HG03066 (cell line): Measurements from ENCODE around the gene RNH1.
"Not testable (repeated sequence)": the region's sequence is repeated elsewhere in the genome, so short reads cannot be mapped to it uniquely, and the experiment has no call there.

ENCODE experiments used
- ATAC-seq: cut with Tn5 transposase; IDR thresholded peaks from one replicate; pipeline ENCODE4 v1.9.1; 2021; ENCODE audit warnings: low read depth; ENCODE audit not compliant: unreplicated experiment

The RNH1 gene

DNA sequence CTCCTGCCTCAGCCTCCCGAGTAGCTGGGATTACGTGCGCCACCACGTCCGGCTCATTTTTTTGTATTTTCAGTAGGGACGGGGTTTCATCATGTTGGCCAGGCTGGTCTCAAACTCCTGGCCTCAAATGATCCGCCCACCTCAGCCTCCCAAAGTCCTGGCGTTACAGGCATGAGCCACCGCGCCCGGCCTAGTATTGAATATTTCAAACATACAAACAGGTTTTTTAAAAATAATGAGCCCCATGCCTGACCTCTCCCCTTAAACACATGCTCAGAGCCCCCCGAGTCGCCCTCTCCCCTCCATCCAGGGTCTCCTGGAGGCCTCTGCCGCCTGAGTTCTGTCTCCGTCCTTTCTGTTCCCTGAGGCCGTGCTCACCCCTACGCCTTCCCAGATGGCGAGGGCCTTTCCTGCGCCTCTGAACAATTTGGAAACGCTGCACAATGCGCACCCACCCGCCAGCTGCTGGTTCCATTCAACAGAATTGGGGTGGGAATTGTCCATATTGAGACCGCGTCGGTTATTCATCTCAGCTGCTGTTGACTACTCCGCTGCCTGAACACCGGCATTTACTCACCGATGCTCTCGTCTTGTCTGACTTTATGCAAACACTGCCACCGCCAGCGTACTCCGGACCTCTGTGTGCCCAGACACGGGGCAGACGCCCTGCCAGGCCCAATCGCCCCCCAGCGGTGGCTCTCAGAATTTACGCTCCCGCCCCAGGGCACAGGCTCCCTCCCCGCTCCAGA is 13.6 kb upstream of the RNH1 start:
- no peak for ATAC-seq

DNA sequence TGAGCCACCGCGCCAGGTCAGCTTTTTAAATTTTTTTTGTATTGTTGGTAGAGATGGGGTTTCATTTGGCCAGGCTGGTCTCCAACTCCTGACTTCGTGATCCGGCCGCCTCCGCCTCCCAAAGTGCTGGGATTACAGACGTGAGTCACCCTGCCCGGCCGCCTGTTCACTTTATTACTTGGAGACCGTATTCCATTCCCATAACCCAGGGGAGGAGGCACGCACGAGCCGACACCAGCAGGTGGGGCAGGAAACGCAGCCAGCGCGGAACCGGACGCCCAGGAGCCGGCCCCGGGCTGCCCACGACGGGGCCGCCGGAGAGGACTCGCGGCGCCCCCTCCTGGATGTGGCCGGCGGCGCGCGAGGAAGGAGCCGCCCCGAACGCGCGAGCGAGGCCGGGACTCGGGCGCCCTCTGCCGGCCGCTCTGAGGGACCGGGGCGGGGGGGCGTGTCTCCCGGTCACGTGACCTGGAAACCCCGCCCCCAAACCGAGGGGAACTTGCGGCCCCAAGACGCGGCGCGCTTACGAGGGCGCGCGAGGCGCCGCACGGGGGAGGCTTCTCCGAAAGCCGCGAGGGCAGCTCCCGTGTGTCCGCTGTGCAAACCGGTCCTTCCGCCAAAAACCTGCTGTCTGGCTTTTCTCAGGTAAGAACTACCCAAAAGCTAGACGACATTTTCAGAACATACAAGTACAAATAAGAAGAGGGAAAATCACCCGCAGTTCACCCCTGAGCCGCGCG is 11.6 kb upstream of the RNH1 start:
- ATAC-seq, result peak; percentile 75

DNA sequence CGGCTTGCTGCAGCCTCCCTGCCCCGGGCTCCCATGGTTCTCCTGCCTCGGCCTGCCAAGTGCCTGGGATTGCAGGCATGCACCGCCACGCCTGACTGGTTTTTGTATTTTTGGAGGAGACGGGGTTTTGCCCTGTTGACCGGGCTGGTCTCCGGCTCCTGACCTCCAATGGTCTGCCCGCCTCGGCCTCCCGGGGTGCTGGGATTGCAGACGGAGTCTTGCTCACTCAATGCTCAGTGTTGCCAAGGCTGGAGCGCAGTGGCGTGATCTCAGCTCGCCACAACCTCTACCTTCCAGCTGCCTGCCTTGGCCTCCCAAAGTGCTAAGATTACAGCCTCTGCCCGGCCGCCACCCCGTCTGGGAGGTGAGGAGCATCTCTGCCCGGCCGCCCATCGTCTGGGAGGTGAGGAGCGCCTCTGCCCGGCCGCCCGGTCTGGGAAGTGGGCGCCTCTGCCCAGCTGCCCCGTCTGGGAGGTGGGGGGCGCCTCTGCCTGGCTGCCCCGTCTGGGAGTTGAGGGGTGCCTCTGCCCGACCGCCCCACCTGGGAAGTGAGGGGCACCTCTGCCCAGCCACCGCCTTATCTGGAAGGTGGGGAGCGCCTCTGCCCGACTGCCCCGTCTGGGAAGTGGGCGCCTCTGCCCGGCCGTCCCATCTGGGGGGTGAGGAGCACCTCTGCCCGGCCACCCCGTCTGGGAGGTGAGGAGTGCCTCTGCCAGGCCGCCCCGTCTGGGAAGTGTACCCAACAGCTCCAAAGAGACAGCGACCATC is 10.1 kb upstream of the RNH1 start:
- not testable (repeated sequence) for ATAC-seq

DNA sequence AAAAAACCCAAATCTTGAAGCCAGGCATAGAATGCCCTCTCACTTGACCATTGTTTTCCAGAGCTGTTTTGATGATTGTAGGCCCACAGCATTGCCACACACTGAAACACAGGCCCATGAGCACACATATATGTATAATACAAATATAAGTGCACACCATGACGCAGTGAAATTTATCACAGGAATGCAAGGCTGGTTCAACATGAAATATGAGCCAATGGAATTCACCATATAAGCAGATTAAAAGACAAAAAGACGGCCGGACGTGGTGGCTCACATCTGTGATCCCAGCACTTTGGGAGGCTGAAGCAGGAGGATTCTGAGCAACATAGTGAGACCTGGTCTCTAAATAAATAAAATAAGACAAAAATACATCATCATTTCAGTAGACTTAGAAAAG is 9.4 kb upstream of the RNH1 start:
- no peak for ATAC-seq

DNA sequence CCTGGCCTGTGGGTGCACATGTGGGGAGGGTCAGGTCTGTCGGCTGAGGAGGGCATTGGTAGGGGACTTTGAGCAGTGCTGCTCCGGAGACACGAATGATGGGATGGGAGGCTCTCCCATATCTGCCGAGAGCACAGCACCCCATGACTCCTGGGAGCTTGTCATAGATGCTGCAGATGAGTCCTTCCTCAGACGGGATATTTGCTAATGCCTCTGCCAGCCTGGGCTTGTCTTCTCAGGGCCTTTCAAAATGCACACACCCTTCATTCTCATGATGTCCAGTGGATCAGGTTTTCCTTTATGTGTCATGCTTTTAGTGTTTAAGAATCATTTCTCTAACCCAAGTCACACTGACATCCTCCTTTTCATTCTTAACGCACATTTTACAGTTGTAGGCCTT is 8.1 kb upstream of the RNH1 start:
- ATAC-seq, result no peak

DNA sequence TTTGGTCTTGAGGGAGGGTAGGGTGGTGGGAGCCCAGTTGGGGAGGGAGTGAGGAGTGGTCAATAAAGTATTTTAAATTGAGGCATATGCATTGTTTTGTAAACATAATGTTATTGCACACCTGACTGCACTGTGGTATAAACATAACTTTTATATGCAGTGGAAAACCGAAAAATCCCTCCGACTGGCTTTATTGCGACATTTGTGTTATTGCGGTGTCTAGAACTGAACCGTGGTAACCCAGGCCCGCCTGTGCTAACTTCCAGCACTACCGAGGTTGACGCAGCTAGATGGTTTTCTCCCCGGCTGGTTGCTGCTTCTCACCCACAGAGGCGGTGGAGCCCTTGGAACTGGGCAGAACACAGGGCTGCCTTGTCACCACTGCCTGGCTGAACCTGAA is 7.6 kb upstream of the RNH1 start:
- no peak for ATAC-seq

DNA sequence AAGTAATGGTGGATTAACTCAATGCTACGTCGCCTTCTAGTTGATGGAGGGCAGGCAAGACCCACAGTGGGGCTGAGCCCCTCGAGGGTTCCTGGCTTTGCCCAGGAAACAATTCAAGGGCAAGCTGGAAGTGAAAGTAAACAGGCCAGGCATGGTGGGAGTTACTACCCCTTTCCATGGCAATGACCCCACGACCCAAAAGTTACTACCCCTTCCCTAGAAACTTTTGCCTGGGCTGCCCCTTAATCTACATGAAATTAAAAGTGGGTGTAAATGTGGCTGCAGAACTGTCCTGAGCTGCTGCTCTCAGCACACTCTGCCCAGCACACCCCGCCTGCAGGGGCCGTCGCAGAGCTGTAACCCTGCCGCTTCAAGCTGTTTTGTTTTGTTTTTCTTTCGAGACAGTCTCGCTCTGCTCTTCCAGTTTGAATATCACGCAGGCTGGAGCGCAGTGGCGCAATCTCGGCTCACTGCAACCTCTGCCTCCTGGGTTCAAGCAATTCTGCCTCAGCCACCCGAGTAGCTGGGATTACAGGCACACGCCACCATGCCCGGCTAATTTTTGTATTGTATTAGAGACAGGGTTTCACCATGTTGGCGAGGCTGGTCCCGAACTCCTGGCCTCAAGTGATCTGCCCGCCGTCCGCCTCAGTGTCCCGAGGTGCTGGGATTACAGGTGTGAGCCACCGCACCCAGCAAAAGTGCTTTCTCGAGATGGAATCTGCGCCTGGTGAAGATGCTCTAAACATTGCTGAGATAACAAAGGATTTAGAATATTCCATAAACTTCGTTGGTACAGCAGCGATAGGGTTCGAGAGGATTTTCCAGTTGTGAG is 5.9 kb upstream of the RNH1 start:
- ATAC-seq, result no peak

DNA sequence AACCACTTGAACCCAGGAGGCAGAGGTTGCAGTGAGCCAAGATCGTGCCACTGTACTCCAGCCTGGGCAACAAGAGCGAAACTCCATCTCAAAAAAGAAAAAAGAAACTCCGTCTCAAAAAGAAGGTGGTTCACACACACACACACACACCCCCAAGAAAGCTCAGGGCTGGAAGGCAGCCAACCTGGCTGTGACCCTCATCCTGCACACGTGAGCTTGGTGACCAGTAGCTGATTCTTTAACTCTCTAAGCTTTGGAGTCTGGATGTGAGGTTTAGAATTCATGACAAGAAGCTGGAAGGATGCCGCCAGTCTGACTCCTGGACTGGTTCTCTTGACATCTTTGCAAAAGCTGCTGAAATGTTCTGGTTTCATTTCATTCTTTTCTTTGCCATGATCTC is 1.9 kb upstream of the RNH1 start:
- ATAC-seq, result no peak

DNA sequence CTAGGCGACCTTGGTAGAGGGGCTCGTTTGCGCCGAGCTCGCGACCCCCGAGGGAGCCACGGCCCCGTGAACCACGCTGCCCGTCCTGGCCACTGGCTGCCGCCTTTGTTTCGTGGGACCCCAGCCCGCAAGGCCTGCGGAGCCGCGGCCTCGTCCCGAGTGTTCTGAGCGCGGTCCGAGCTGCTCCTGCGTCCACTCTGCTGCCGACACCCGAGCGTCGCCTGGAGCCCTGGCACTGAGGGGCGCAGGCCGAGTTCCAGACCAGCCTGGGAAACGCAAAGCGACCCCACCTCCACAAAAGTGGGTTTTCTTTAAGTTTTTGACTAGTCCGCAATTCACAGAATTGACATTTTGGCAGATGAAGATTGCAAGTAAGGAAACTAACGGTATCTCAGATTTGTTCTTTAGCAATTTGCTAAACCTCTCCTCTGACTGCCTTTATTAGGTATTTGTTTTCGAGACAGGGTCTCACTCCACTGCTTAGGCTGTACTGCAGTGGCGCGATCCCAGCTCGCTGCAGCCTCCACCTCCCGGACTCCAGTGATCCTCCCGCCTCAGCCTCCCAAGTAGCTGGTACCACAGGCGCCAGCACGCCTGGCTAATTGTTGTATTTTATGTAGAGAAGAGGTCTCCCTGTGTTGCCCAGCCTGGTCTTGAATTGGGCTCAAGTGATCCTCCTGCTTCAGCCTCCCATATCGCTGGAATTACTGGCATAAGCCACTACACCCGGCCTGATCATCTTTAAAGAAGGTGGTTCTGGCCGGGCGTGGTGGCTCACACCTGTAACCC is 879 bp upstream of the RNH1 start:
- ATAC-seq, result no peak

DNA sequence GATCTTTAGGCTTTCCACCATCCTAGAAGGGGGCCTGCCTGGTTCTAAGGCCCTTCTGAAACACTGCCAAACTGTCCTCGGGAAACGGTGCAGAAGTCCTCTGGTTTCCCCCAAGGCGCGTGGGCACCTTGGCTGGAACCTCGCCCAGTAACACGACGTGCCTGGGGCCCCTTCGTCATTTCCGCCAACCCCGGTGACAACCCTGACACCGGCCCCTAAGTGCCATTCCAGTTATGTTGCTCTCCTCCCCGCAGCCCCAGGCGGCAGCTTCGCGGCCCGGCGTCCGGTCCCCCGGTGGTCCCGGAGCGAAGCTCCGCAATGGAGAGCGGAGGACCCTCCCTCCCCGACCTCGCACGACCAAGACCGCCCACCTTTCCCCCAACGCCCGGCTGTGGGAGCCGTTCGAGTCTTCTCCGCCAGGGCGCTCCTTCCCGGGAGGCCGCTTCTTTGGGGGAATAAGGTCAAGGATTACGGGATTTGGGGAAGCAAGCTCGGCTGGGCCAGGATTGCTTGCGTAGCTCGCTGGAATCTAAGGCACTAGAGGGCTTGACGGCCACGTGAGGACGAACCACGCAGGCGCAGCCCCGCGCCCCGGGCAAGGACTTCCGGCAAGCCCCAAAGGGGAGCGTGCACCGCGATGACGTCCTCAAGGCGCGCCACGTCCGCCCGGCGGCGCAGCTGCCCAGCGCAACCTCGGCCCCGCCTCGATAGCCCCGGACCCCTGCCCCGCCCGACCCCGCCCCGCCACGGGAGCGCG is 626 bp downstream of the RNH1 start:
- ATAC-seq, result peak; percentile 53

DNA sequence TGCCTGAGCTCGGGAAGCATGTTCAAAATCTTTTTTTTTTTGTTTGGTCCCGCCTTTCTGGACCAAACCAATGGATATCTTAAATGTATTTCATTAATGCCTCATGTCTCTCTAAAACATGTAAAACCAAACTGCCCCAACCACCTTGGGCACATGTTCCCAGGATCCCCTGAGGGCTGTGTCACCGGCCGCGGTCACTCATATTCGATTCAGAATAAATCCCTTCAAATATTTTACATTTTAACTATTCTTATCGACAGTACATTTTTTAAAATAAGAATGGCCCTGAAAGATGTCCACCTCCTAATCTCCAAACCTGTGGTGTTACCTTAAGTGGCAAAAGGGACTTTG is 2.1 kb downstream of the RNH1 start:
- ATAC-seq, result no peak

DNA sequence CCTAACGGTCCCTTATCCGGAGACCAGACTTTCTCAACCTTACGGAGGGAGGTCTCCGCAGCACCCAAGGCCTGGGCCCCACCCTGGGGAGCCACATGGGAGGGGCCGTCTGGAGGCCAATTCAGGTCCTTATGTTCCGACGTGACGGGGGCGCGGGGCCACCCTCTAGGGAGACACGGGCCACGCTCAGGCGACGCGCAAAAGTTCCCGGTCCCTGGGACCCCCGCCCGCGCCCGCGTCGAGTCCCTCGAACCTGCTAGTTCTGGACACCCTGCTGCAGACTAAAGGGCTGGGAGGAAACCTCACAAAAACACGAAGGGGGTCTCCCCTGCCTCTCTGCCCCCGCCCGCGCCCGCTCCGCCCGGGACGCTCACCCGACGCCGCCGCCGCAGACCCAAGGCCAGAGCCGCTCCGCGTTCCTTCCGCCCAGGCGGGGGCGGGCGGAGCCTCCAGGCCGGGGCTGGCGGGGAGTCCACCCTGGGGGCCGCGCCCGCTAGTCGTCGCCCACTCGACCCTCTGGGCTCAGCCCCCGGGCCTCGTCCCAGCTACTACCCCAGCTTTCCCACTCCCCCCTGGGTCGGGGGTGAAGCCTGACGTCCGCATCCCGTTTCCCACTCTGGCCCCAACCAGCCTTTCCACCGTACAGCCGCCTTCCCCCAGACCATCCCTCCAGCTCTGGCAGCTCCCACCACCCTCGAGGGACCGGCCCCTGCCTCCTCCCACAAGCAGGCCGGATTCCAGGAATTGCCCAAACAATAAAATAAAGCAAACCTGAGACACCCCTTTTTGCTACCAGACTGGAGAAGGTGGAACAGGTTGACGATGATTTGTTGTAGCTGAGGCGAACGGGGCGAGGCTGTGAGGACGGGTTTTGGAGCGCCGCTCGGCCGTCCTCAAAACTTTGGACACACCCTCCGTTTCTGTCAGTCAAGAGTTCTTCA is 2.7 kb downstream of the RNH1 start:
- no peak for ATAC-seq

DNA sequence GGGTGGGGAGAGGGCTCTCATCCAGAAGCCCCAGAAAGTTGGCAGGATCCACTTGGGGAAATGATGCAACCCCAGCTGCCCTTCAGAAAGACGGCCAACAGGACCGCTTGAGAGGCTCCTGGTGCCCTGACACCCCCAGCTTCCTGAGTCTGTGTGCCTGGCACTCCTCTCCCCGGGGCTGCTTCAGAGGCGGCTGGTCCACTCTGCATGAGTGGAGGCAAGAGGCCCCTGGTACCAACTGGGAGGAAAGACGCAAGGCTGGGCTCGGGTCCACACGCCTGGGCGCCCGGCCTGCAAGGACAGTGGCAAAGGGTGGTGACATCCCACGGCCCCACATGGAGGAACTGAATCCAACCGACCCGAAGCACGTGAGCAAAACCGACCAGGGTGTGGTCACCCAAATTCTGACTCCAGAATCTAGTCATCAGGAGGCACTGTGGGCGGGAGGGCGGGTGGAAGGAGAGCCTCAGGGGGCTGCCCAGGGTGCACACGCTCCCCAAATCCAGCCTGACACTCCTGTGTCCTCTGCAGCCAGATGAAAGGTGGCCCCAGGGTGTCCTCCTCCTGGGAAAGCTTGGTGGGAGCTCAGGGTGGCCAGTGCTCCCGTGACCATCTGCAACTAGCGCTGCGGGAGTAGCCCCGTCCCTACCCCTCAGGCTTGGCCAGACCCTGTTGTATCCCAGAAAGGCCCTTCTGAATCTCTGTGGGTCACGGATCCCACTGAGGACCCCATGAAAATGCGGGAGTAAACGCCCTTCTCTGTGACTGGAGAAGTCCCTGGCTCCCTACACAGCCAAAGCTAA is 3.7 kb downstream of the RNH1 start:
- no peak for ATAC-seq

DNA sequence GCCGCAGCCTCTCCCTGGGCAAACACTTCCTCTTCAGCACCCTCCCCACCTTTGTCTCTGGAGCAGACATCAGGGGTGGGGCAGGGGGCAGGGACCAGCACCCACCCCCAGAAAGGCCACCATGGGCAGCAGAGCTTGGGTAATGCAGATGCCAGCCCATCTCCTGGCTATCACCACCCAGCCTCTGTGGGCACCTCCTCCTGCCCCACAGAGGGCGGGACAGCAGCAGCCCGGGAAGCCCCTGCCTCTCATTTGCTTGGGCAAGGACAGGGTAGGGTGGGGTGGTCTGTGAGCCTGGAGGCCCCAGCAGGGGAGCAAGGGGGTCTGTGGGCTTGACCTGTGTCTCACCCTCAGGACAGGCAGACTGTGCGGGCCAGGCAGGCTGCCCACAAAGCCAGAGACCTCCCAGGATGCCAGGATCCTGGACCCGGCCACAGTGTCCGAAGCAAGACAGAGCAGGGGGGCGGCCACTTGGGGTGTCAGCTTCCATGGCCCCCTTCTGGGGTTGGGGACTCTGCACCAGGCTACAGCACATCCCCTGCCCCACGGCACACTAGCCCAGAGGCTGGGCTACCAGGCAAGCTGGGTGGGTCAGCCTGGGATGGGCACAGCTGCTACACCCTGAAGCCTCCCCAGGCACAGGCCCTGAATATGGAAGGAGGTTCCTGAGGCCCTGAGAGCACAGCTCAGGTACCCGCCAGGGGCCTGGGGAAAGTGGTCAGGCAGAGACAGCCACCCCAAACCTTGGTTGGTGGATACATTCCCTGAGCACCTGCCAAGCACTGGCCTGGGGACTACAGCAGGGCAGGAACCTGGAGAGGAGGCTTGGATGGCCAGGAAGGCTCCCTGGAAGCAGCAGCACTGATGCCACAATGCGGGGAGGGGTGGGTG is 4.5 kb downstream of the RNH1 start:
- no peak for ATAC-seq

DNA sequence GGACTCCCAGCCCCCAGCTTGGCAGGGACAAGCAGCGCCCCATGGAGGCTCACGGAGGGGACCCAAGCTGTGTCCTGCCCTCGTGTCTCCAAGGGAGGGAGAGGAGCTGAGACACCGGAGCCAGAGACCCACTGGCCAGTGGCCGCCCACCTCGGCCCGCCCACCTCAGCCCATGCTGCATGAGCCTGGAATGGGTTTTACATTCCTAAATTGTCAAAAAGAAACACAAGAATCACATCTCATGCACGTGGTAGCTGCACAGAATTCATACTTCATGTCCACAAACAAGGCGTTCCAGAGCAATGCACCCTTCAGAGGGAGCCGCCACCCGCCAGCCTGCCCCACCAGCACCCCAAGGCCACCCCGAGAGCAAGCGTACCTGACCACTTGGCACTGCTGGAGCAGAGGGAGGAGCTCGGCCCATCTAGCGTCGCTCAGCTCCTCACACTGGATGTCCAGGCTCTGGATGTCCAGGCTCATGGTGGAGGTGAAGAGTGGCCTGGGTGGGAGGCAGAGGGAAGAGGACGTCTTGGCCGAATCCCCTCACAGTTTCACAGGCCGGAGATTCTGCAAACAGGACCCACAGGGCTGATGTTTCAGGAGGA is 5.3 kb downstream of the RNH1 start:
- no peak for ATAC-seq
